A549 (cell line): ENCODE data around the gene LCE5A. TPM values are rescaled to one million over a fixed set of nuclear protein-coding genes. Genes with fewer than 3 reads are reported as not detected.

ENCODE experiments used
- ATOH8 ChIP-seq: fragments of 250-450 bp; sonication (Bioruptor Pico); IDR thresholded peaks from 2 replicates; pipeline ENCODE4 v1.5.0; 2020; ENCODE audit warnings: low read depth, mild to moderate bottlenecking, moderate library complexity
- BCL3 ChIP-seq: fragments of >200 bp; sonication (Bioruptor Twin); formaldehyde crosslinking; IDR thresholded peaks from 3 replicates; pipeline ENCODE4 v1.6.1; 2016
- CBX2 ChIP-seq: fragments of 200-600 bp; sonication (generic); IDR thresholded peaks from 2 replicates; pipeline ENCODE4 v1.6.1; 2016; ENCODE audit warnings: low read depth, mild to moderate bottlenecking, borderline replicate concordance
- CEBPB ChIP-seq, 2 experiments: fragments of >200 bp in 1 of 2; sonication (Bioruptor Twin) in 1 of 2; formaldehyde crosslinking in 1 of 2; IDR thresholded peaks; 2 replicates each; pipeline ENCODE4 v1.6.1; 2012 to 2016
- CHD2 ChIP-seq: fragments of 150-350 bp; IDR thresholded peaks from 2 replicates; pipeline ENCODE4 v1.6.1; 2014; ENCODE audit warnings: low read length; ENCODE audit not compliant: partially characterized antibody
- E2F6 ChIP-seq: IDR thresholded peaks from 2 replicates; pipeline ENCODE4 v1.6.1; 2012; ENCODE audit warnings: low read depth, borderline replicate concordance
- EHF ChIP-seq: fragments of 250-450 bp; sonication (Bioruptor Pico); IDR thresholded peaks from 2 replicates; pipeline ENCODE4 v1.5.0; 2020; ENCODE audit warnings: mild to moderate bottlenecking
- EHMT2 ChIP-seq: fragments of 200-600 bp; sonication (generic); IDR thresholded peaks from 2 replicates; pipeline ENCODE4 v1.6.1; 2016; ENCODE audit warnings: antibody characterized with exemption, low read depth, mild to moderate bottlenecking, moderate library complexity
- ELK1 ChIP-seq: fragments of 150-350 bp; IDR thresholded peaks from 2 replicates; pipeline ENCODE4 v1.6.1; 2014; ENCODE audit warnings: low read depth, mild to moderate bottlenecking, low read length
- EP300 ChIP-seq, 2 experiments: fragments of >200 bp; sonication (Bioruptor Twin); formaldehyde crosslinking; IDR thresholded peaks; 2 replicates in 1 of 2; 3 replicates in 1 of 2; pipeline ENCODE4 v1.6.1; 2016 to 2017
- FOSB ChIP-seq: fragments of 250-450 bp; sonication (Bioruptor Pico); IDR thresholded peaks from 2 replicates; pipeline ENCODE4 v1.5.0; 2020; ENCODE audit warnings: mild to moderate bottlenecking, moderate library complexity
- FOSL2 ChIP-seq, 2 experiments: fragments of 450-650 bp in 1 of 2; fragments of >200 bp in 1 of 2; sonication (Bioruptor Twin) in 1 of 2; formaldehyde crosslinking; IDR thresholded peaks; 2 replicates each; pipeline versions ENCODE4 v1.5.0 to v1.6.1; 2016 to 2020; ENCODE audit warnings: mild to moderate bottlenecking in 1 of 2, moderate library complexity in 1 of 2
- GATA3 ChIP-seq: IDR thresholded peaks from 2 replicates; pipeline ENCODE4 v1.6.1; 2012; ENCODE audit warnings: borderline replicate concordance
- HOXA7 ChIP-seq: fragments of 250-450 bp; sonication (Bioruptor Pico); IDR thresholded peaks from 2 replicates; pipeline ENCODE4 v1.5.0; 2020; ENCODE audit warnings: mild to moderate bottlenecking, moderate library complexity
- JUN ChIP-seq, 2 experiments: fragments of >200 bp; sonication (Bioruptor Twin); formaldehyde crosslinking; IDR thresholded peaks; 2 replicates in 1 of 2; 3 replicates in 1 of 2; pipeline ENCODE4 v1.6.1; 2016 to 2017
- JUNB ChIP-seq: fragments of >200 bp; sonication (Bioruptor Twin); formaldehyde crosslinking; IDR thresholded peaks from 2 replicates; pipeline ENCODE4 v1.6.1; 2016
- KDM1A ChIP-seq: fragments of 200-600 bp; sonication (generic); IDR thresholded peaks from 2 replicates; pipeline ENCODE4 v1.6.1; 2016; ENCODE audit warnings: low read depth, mild to moderate bottlenecking
- KDM5A ChIP-seq: fragments of 200-600 bp; sonication (generic); IDR thresholded peaks from 2 replicates; pipeline ENCODE4 v1.6.1; 2016; ENCODE audit warnings: antibody characterized with exemption, mild to moderate bottlenecking
- MAFK ChIP-seq: fragments of 450-650 bp; IDR thresholded peaks from 2 replicates; pipeline ENCODE4 v1.6.1; 2014; ENCODE audit not compliant: partially characterized antibody
- MAX ChIP-seq: IDR thresholded peaks from 2 replicates; pipeline ENCODE4 v1.6.1; 2012
- MAZ ChIP-seq: fragments of 150-350 bp; IDR thresholded peaks from 2 replicates; pipeline ENCODE4 v1.6.1; 2014; ENCODE audit warnings: antibody characterized with exemption, low read depth, low read length, borderline replicate concordance
- MYC ChIP-seq: IDR thresholded peaks from 2 replicates; pipeline ENCODE4 v1.6.1; 2012; ENCODE audit warnings: mild to moderate bottlenecking, inconsistent platforms, low read length, improper control_type of control experiment, borderline replicate concordance
- NFE2L2 ChIP-seq: fragments of 150-350 bp; conservative IDR thresholded peaks from 2 replicates; pipeline ENCODE4 v1.6.1; 2014; ENCODE audit warnings: low read length
- NPAS2 ChIP-seq: fragments of 250-450 bp; sonication (Bioruptor Pico); IDR thresholded peaks from 2 replicates; pipeline ENCODE4 v1.8.0; 2022; ENCODE audit warnings: mild to moderate bottlenecking, moderate library complexity, borderline replicate concordance
- NR3C1 ChIP-seq: fragments of >200 bp; sonication (Bioruptor Twin); formaldehyde crosslinking; IDR thresholded peaks from 3 replicates; pipeline ENCODE4 v1.6.1; 2017
- PBX3 ChIP-seq: IDR thresholded peaks from 2 replicates; pipeline ENCODE4 v1.6.1; 2012
- RAD21 ChIP-seq, 2 experiments: fragments of >200 bp in 1 of 2; sonication (Bioruptor Twin) in 1 of 2; formaldehyde crosslinking in 1 of 2; IDR thresholded peaks in 1 of 2; conservative IDR thresholded peaks in 1 of 2; 2 replicates in 1 of 2; 3 replicates in 1 of 2; pipeline ENCODE4 v1.6.1; 2012 to 2018; ENCODE audit warnings: inconsistent platforms in 1 of 2
- REST ChIP-seq: fragments of 200-600 bp; sonication (generic); IDR thresholded peaks from 2 replicates; pipeline ENCODE4 v1.6.1; 2016; ENCODE audit warnings: antibody characterized with exemption, mild to moderate bottlenecking, moderate library complexity
- RNF2 ChIP-seq: fragments of 200-600 bp; sonication (generic); IDR thresholded peaks from 2 replicates; pipeline ENCODE4 v1.6.1; 2016; ENCODE audit warnings: low read depth, mild to moderate bottlenecking, antibody characterized with exemption, moderate library complexity, borderline replicate concordance
- SMC3 ChIP-seq: fragments of >200 bp; sonication (Bioruptor Twin); formaldehyde crosslinking; IDR thresholded peaks from 3 replicates; pipeline ENCODE4 v1.6.1; 2018; ENCODE audit warnings: inconsistent platforms
- SREBF2 ChIP-seq: fragments of 450-650 bp; IDR thresholded peaks from 2 replicates; pipeline ENCODE4 v1.6.1; 2014; ENCODE audit warnings: mild to moderate bottlenecking, moderate library complexity
- TFCP2L1 ChIP-seq: fragments of 250-450 bp; sonication (Bioruptor Pico); IDR thresholded peaks from 2 replicates; pipeline ENCODE4 v1.5.0; 2021; ENCODE audit warnings: mild to moderate bottlenecking
- TP53 ChIP-seq: fragments of 250-450 bp; sonication (Bioruptor Pico); IDR thresholded peaks from 2 replicates; pipeline ENCODE4 v1.5.0; 2021; ENCODE audit warnings: mild to moderate bottlenecking, moderate library complexity
- ZFP36 ChIP-seq: fragments of 450-650 bp; IDR thresholded peaks from 2 replicates; pipeline ENCODE4 v1.6.1; 2014; ENCODE audit warnings: borderline replicate concordance; ENCODE audit not compliant: partially characterized antibody
- ZSCAN20 ChIP-seq: fragments of 250-450 bp; sonication (Bioruptor Pico); IDR thresholded peaks from 2 replicates; pipeline ENCODE4 v1.8.0; 2022; ENCODE audit warnings: mild to moderate bottlenecking, moderate library complexity
- polyA plus RNA-seq, 4 experiments: library from polyadenylated mRNA; depleted of rRNA in 3 of 4; stranded (reverse); fragments of >200 nt; fragmentation: RNase III in 1 of 4; extraction: RNeasy Plus Mini Kit Qiagen cat#74134 plus additional on column Dnase treatment in 1 of 4; gene quantifications; 2 replicates in 3 of 4; 3 replicates in 1 of 4; pipeline ENCODE4 v1.2.3, GENCODE V29; 2011 to 2017

The LCE5A gene
- polyA plus RNA-seq, 2 of the 4 experiments (the other 2 are of a cell fraction) = not detected

GRCh38 chr1:152502496-152503180 lies 8.0 kb upstream of the LCE5A start (continued):
- no peak for TF ChIP-seq REST
- TF ChIP-seq JUNB = peak; percentile 55
- no peak for TF ChIP-seq NR3C1
- TF ChIP-seq RAD21 (conservative IDR thresholded peaks at IDR 0.05 in 1 of 2, IDR thresholded peaks at IDR 0.05 in 1 of 2) = no peak
- TF ChIP-seq FOSL2 (IDR thresholded peaks at IDR 0.05) = no peak
- TF ChIP-seq FOSL2 (CRISPR knock-in tag; IDR thresholded peaks at IDR 0.05) = peak; percentile 66
- peak in 1 of 2 experiments; percentile 45; a peak in 1 of 4 replicates for TF ChIP-seq CEBPB (IDR thresholded peaks at IDR 0.05)
- TF ChIP-seq EP300 (IDR thresholded peaks at IDR 0.05) = peak; percentile 16 to 63; a peak in 3 of 5 replicates
- no peak for TF ChIP-seq E2F6
- peak; percentile 44; the same call in 1 of the 2 replicates for TF ChIP-seq GATA3
- no peak for TF ChIP-seq CHD2
- TF ChIP-seq RNF2 = no peak
- peak; percentile 68; the same call in 1 of the 2 replicates for TF ChIP-seq MAX
- no peak for TF ChIP-seq PBX3
- no peak for TF ChIP-seq NPAS2 (CRISPR knock-in tag)
- no peak for TF ChIP-seq EHMT2
- TF ChIP-seq EHF (CRISPR knock-in tag) = no peak
- no peak for TF ChIP-seq ATOH8 (CRISPR knock-in tag)
- no peak for TF ChIP-seq SREBF2
- TF ChIP-seq HOXA7 (CRISPR knock-in tag) = no peak
- TF ChIP-seq JUN (IDR thresholded peaks at IDR 0.05) = peak in 1 of 2 experiments; percentile 61; a peak in 1 of 5 replicates
- no peak for TF ChIP-seq CBX2
- TF ChIP-seq MAZ = no peak
- no peak for TF ChIP-seq FOSB
- TF ChIP-seq TFCP2L1 (CRISPR knock-in tag) = no peak; the same call in 1 of the 2 replicates
- no peak for TF ChIP-seq ELK1
- TF ChIP-seq NFE2L2 = no peak
- TF ChIP-seq KDM1A = no peak
- no peak for TF ChIP-seq KDM5A
- TF ChIP-seq BCL3 = no peak
- TF ChIP-seq MYC = no peak
- TF ChIP-seq ZFP36 = no peak
- peak; percentile 51 for TF ChIP-seq MAFK
- no peak for TF ChIP-seq TP53
- no peak for TF ChIP-seq ZSCAN20 (CRISPR knock-in tag)
- no peak for TF ChIP-seq SMC3
